K562 (cell line): ENCODE results near the gene HDHD5. TPM values are rescaled to one million over a fixed set of nuclear protein-coding genes. Genes with fewer than 3 reads are reported as not detected.

ENCODE experiments used
- ARID1B ChIP-seq: fragments of 450-650 bp; IDR thresholded peaks from 2 replicates; pipeline ENCODE4 v1.6.1; 2016; ENCODE audit warnings: antibody characterized with exemption, mild to moderate bottlenecking, inconsistent platforms
- CBFA2T2 ChIP-seq: fragments of 450-650 bp; conservative IDR thresholded peaks from 2 replicates; pipeline ENCODE4 v1.6.1; 2017; ENCODE audit warnings: mild to moderate bottlenecking
- CHD1 ChIP-seq: fragments of 200-600 bp; sonication (generic); IDR thresholded peaks from one replicate; pipeline ENCODE4 v1.6.1; 2012; ENCODE audit warnings: mild to moderate bottlenecking, moderate library complexity, low read length, inconsistent platforms
- DACH1 ChIP-seq: fragments of 450-650 bp; IDR thresholded peaks from 2 replicates; pipeline ENCODE4 v1.6.1; 2018; ENCODE audit not compliant: partially characterized antibody
- DIDO1 ChIP-seq: fragments of 450-650 bp; IDR thresholded peaks from 2 replicates; pipeline ENCODE4 v1.6.1; 2016; ENCODE audit warnings: low read depth, missing biosample characterization, missing genetic modification characterization
- ELF1 ChIP-seq: fragments of 200-800 bp; sonication (Bioruptor generic); IDR thresholded peaks from 2 replicates; pipeline ENCODE4 v1.6.1; 2016; ENCODE audit warnings: missing genetic modification characterization, missing compliant biosample characterization
- JUND ChIP-seq, 2 experiments: IDR thresholded peaks; 2 replicates in 1 of 2; 3 replicates in 1 of 2; pipeline ENCODE4 v1.6.1; 2011; ENCODE audit warnings: borderline replicate concordance in 2 of 2, low read depth in 2 of 2, low read length in 2 of 2, improper control_type of control experiment in 1 of 2, missing biosample characterization in 1 of 2, missing genetic modification characterization in 1 of 2, missing genetic modification reagents in 1 of 2
- KDM1A ChIP-seq, 2 experiments: fragments of 450-650 bp; IDR thresholded peaks; 2 replicates each; pipeline ENCODE4 v1.6.1; 2016; ENCODE audit warnings: mild to moderate bottlenecking in 2 of 2
- SAP30 ChIP-seq: fragments of 200-600 bp; sonication (generic); IDR thresholded peaks from 2 replicates; pipeline ENCODE4 v1.6.1; 2012; ENCODE audit warnings: borderline replicate concordance, low read depth, mild to moderate bottlenecking, moderate library complexity, low read length, control low read depth, inconsistent platforms; ENCODE audit not compliant: insufficient read depth, poor library complexity, severe bottlenecking
- SMARCA4 ChIP-seq: fragments of 450-650 bp; IDR thresholded peaks from 2 replicates; pipeline ENCODE4 v1.6.1; 2016
- TAF7 ChIP-seq: fragments of 450-650 bp; IDR thresholded peaks from 2 replicates; pipeline ENCODE4 v1.6.1; 2016; ENCODE audit warnings: missing genetic modification characterization, missing compliant biosample characterization
- TEAD1 ChIP-seq, 2 experiments: fragments of 450-650 bp in 1 of 2; sonication (generic) in 1 of 2; formaldehyde crosslinking; IDR thresholded peaks; 2 replicates each; pipeline versions ENCODE4 v1.4.0 to v1.8.0; 2020 to 2022; ENCODE audit warnings: mild to moderate bottlenecking in 2 of 2, missing genetic modification reagents in 1 of 2
- ZNF239 ChIP-seq: fragments of 250-450 bp; sonication (Bioruptor Pico); IDR thresholded peaks from 2 replicates; pipeline ENCODE4 v1.4.0; 2020; ENCODE audit warnings: mild to moderate bottlenecking
- ZNF436 ChIP-seq: fragments of 250-450, 450-650 bp; sonication (Bioruptor Pico); formaldehyde crosslinking; IDR thresholded peaks from 2 replicates; pipeline ENCODE4 v1.7.0; 2020; ENCODE audit warnings: mild to moderate bottlenecking
- ZNF507 ChIP-seq: conservative IDR thresholded peaks from 2 replicates; pipeline ENCODE4 v1.6.1; 2017; ENCODE audit warnings: missing genetic modification characterization, missing compliant biosample characterization
- polyA plus RNA-seq, 8 experiments: library from polyadenylated mRNA; depleted of rRNA in 4 of 8; stranded (reverse) in 5 of 8; unstranded in 3 of 8; fragments of >200 nt; fragmentation: Nextera tagmentation in 2 of 8; fragmentation: Illumina TruSeq in 1 of 8; extraction: Ambion mirVana in 2 of 8; extraction: Trizol in 1 of 8; gene quantifications; 2 replicates each; pipeline versions ENCODE4 v1.2.1 to v1.2.3, GENCODE V29; 2011 to 2014; ENCODE audit warnings: inconsistent platforms in 1 of 8, missing spikeins in 1 of 8
- total RNA-seq, 7 experiments: library from RNA; depleted of rRNA in 6 of 7; stranded (reverse); fragments of >200 nt in 6 of 7; fragmentation: Illumina TruSeq in 2 of 7; extraction: Trizol in 2 of 7; gene quantifications; 2 replicates each; pipeline versions ENCODE4 v1.2.1 to v1.2.3, GENCODE V29; 2011 to 2021; ENCODE audit warnings: low replicate concordance in 1 of 7
- TF ChIP-seq, protein P1 (sequence below): sonication (generic); formaldehyde crosslinking; IDR thresholded peaks from 2 replicates; pipeline ENCODE4 v1.8.0; 2022; ENCODE audit warnings: missing genetic modification reagents, mild to moderate bottlenecking, borderline replicate concordance
- TF ChIP-seq, protein P2 (sequence below), 2 experiments: IDR thresholded peaks in 1 of 2; conservative IDR thresholded peaks in 1 of 2; 2 replicates each; pipeline ENCODE4 v1.6.1; 2016; ENCODE audit warnings: low read depth in 2 of 2, mild to moderate bottlenecking in 1 of 2, missing compliant biosample characterization in 1 of 2, missing genetic modification characterization in 1 of 2, moderate library complexity in 1 of 2
- TF ChIP-seq, protein P3 (sequence below): fragments of 200-800 bp; sonication (Bioruptor generic); IDR thresholded peaks from 2 replicates; pipeline ENCODE4 v1.6.1; 2017; ENCODE audit warnings: missing genetic modification characterization, missing compliant biosample characterization
- TF ChIP-seq, protein P4 (sequence below): fragments of 450-650 bp; IDR thresholded peaks from 2 replicates; pipeline ENCODE4 v1.6.1; 2016; ENCODE audit warnings: low read depth, mild to moderate bottlenecking, moderate library complexity
- TF ChIP-seq, protein P5 (sequence below): IDR thresholded peaks from 2 replicates; pipeline ENCODE4 v1.6.1; 2011; ENCODE audit not compliant: insufficient read length; ENCODE audit errors: extremely low read depth

The HDHD5 gene
- total and polyA plus RNA-seq, 9 of the 15 experiments (the other 6 are each of a cell fraction or from before 2014, with no cell fraction given): 1.6 to 36.6 (median 24.2) TPM

DNA sequence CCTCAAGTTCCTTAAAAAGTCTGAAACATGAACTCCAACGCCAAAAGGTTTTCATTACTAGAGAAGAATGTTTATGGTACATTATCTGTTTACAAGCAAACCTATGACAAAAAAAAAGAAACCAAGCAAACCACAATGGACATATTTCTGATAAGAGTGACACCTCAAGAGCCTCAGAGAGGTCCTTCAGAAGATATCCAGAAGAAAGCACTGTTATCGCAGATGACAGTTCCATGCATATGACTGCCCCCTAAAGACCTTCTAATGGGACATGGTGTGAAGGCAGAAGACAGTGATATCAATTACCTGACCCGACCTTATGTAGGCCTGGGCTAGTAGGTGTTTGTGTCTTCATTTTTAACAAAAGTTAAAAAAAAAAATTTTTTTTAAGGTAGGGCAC is 3.1 kb downstream of the HDHD5 start (continued):
- TF ChIP-seq TAF7 (tag) (no peak), CBFA2T2 (peak; percentile 67), KDM1A (IDR thresholded peaks at IDR 0.05) (peak; percentile 67 to 71; a peak in 3 of 4 replicates), DACH1 (no peak), TEAD1 (CRISPR knock-in tag; IDR thresholded peaks at IDR 0.05) (peak in 1 of 2 experiments; percentile 66; a peak in 1 of 4 replicates), ZNF507 (tag) (no peak), JUND (IDR thresholded peaks at IDR 0.05; ENCODE audit: borderline replicate concordance, low read depth, low read length) (no peak), JUND (tag; IDR thresholded peaks at IDR 0.05; ENCODE audit: borderline replicate concordance, low read depth, low read length) (peak; percentile 27; the same call in 1 of the 3 replicates), SAP30 (no peak), SMARCA4 (peak; percentile 63; the same call in 1 of the 2 replicates), ARID1B (peak; percentile 81), ZNF239 (CRISPR knock-in tag) (no peak), ELF1 (tag) (no peak), DIDO1 (tag) (no peak), CHD1 (no peak), ZNF436 (no peak)
- TF ChIP-seq, protein P1, sequence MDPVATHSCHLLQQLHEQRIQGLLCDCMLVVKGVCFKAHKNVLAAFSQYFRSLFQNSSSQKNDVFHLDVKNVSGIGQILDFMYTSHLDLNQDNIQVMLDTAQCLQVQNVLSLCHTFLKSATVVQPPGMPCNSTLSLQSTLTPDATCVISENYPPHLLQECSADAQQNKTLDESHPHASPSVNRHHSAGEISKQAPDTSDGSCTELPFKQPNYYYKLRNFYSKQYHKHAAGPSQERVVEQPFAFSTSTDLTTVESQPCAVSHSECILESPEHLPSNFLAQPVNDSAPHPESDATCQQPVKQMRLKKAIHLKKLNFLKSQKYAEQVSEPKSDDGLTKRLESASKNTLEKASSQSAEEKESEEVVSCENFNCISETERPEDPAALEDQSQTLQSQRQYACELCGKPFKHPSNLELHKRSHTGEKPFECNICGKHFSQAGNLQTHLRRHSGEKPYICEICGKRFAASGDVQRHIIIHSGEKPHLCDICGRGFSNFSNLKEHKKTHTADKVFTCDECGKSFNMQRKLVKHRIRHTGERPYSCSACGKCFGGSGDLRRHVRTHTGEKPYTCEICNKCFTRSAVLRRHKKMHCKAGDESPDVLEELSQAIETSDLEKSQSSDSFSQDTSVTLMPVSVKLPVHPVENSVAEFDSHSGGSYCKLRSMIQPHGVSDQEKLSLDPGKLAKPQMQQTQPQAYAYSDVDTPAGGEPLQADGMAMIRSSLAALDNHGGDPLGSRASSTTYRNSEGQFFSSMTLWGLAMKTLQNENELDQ (CRISPR knock-in tag): no peak
- TF ChIP-seq, protein P2, sequence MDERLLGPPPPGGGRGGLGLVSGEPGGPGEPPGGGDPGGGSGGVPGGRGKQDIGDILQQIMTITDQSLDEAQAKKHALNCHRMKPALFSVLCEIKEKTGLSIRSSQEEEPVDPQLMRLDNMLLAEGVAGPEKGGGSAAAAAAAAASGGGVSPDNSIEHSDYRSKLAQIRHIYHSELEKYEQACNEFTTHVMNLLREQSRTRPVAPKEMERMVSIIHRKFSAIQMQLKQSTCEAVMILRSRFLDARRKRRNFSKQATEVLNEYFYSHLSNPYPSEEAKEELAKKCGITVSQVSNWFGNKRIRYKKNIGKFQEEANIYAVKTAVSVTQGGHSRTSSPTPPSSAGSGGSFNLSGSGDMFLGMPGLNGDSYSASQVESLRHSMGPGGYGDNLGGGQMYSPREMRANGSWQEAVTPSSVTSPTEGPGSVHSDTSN (CRISPR knock-in tag; IDR thresholded peaks at IDR 0.05; ENCODE audit: low read depth): no peak
- TF ChIP-seq, protein P2 (tag; conservative IDR thresholded peaks at IDR 0.05; ENCODE audit: low read depth): peak; percentile 67
- TF ChIP-seq, protein P3, sequence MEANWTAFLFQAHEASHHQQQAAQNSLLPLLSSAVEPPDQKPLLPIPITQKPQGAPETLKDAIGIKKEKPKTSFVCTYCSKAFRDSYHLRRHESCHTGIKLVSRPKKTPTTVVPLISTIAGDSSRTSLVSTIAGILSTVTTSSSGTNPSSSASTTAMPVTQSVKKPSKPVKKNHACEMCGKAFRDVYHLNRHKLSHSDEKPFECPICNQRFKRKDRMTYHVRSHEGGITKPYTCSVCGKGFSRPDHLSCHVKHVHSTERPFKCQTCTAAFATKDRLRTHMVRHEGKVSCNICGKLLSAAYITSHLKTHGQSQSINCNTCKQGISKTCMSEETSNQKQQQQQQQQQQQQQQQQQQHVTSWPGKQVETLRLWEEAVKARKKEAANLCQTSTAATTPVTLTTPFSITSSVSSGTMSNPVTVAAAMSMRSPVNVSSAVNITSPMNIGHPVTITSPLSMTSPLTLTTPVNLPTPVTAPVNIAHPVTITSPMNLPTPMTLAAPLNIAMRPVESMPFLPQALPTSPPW (CRISPR knock-in tag): no peak
- TF ChIP-seq, protein P4, sequence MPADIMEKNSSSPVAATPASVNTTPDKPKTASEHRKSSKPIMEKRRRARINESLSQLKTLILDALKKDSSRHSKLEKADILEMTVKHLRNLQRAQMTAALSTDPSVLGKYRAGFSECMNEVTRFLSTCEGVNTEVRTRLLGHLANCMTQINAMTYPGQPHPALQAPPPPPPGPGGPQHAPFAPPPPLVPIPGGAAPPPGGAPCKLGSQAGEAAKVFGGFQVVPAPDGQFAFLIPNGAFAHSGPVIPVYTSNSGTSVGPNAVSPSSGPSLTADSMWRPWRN: peak; percentile 60; the same call in 1 of the 2 replicates
- TF ChIP-seq, protein P5, sequence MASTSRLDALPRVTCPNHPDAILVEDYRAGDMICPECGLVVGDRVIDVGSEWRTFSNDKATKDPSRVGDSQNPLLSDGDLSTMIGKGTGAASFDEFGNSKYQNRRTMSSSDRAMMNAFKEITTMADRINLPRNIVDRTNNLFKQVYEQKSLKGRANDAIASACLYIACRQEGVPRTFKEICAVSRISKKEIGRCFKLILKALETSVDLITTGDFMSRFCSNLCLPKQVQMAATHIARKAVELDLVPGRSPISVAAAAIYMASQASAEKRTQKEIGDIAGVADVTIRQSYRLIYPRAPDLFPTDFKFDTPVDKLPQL: no peak
